GM19240 (cell line): ENCODE measurements around the gene CYBC1.

Experiments used
- DNase-seq: peaks from one replicate; pipeline ENCODE4 v3.0.0; 2011; ENCODE audit warnings: low spot score; ENCODE audit not compliant: insufficient read length

The CYBC1 gene

DNA sequence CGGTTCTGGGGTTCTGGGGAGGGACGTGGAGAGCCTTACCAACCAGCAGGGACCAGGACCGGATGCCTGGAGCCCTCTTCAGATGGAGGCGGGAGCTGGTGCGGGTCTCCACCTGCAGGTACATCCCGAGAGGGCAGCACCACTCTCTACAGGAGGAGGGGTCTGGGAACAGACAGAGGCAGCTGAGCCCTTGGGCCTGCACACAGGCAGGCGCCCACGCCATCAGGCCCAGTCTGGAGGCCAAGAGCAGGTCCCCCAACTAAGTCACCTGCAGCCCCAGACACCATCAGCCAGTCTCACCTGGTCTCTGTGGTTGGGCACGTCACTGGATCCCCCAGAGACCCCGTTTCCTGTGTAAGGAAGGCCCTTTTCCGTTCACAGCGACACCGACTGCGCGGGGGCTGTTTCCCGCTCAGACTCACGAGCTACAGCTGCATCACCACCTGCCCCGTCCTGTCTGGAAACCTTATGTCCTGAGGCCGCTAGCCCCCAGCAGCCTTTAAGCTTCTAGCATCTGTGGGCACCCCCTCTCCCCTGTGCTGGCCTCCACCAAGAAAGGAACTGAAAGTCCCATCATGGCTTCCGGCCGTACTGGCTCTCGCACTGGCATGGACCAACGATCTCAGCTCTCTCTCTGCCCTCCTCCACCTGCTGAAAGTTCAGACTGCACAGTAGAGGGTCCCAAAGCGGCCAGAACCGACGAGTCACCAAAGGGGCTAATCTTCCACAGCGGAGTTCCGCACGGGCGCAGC lies 1.2 kb downstream of the CYBC1 start:
- DNase-seq, result no peak

DNA sequence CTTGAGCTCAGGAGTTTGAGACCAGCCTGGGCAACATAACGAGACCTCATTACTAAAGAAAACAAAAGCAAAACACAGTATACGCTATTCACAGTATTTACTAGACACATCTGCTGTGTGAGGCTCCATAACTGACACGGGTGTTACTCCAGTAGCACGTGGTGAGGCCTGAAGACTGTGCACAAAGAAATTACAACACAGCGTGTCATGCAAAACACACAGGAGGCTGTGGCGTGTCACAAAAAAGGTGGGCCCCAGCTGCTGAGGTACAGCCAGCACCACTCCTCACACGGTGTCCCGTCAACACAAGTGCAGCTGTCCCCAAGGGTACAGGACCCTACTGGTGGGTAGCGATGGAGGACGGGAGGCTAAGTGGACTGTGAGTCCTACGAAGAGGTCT lies 2.7 kb downstream of the CYBC1 start:
- DNase-seq, result no peak

DNA sequence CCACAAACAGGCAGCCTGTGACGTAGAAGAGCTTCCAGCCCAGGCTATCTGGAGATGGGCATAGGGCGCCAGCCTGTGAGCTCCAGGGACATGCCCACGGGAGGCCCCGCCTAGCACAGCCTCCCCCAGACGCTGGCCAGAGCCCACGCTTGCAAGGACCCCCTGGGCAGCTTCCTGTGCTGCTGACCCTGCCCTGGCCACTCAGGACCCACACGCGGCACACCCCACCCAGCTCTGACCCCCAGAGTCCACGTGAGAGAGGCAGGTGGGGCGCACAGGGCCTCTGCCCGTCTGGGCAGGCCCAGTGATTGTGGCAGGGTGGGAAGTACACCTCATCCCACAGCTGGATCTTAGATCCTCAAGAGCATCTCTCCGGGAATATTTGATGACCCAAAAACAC lies 3.9 kb downstream of the CYBC1 start:
- no peak for DNase-seq

DNA sequence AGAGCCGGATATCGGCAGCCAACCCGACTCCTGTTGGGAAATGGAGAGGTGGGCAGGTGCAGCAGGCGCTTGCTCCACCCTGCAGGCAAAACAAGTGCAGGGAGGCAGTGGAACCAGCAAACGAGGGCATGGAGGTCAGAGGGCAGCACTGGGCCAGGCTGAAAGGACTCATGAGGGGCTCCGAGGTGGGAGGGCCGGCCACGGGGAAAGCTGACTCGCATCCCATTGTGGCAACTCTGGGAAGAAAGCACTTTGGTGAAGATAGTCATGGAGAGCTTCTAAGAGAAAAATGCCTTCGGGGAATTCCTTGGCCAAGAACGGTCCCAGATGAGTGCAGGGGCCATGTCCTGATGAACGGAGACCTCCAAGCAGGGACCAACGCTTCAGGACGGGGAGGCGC lies 4.4 kb downstream of the CYBC1 start:
- no peak for DNase-seq

DNA sequence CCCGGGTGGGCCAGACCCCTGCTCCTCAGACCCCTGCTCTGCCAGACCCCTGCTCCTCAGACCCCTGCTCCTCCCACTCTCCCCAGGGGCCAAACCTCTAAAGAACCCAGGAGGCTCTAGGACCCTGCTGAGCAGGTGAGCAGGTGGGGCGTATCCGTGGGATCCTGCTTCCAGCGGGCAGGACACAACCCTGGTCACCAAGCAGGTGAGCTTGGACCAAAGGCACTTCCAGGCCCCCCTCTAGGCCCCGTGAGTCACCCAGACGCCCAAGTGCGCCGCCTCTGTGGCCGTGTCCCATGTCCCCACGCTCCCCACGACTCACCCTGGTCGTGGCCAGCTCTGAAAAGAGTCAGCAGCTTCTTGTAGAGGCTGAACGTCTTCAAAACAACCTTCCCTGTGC lies 5.0 kb downstream of the CYBC1 start:
- DNase-seq, result no peak

DNA sequence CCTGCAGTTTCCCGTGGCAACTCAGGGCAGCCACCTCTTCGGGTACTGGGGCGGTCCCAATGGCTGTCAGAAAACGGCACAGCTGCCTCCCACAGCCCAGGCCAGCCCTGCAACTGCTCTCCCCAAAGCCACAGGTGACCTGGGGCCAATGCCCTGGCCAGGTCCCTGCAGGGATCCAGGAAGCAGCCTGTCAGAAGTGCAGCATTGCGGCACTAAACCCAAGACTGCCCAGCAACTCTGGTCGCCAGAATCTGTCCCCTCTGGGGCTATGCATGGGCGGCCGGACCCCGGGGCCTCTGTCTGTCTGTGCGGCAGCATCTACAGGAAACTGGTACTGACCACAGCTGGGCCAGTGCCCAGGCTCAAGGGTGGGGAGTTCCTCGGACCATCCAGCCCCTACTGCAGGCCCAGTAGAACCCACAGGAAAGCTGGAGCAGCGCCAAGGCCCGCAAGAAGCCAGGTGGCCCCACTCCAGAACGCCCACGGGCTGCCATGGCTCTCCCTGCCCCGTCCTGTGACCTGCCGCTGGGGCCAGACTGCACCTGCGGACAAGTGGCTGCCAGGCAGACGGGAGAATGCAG lies 5.5 kb downstream of the CYBC1 start:
- DNase-seq, result no peak

DNA sequence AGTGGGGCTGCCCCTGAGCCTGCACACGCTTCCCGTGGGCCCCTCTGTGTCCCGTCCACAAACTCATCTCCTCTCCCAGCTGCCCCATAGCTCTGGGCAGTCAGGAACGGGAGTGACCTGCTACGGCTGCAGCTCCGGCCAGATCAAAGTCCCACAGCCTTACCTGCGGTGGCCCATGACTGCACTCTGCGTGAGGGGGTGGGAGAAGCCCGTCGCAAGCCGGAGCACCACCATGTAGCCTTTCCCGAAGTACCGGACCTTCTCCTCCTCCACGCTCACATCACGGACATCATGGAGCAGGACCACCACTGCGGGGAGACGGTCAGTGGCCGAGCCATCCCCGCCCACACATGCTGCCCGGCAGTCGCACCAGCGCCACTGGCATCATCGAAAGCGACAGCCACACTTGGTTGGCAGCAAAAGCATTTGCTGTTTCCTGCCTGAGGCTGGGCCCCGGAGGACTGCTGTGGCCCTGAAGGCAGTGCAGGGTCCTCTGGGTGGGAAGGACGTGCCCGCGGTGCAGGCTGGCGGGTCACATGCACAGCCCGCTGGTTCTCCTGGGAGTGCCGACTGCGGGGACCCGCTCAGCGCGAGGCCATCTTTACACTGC lies 6.2 kb downstream of the CYBC1 start:
- DNase-seq, result no peak

DNA sequence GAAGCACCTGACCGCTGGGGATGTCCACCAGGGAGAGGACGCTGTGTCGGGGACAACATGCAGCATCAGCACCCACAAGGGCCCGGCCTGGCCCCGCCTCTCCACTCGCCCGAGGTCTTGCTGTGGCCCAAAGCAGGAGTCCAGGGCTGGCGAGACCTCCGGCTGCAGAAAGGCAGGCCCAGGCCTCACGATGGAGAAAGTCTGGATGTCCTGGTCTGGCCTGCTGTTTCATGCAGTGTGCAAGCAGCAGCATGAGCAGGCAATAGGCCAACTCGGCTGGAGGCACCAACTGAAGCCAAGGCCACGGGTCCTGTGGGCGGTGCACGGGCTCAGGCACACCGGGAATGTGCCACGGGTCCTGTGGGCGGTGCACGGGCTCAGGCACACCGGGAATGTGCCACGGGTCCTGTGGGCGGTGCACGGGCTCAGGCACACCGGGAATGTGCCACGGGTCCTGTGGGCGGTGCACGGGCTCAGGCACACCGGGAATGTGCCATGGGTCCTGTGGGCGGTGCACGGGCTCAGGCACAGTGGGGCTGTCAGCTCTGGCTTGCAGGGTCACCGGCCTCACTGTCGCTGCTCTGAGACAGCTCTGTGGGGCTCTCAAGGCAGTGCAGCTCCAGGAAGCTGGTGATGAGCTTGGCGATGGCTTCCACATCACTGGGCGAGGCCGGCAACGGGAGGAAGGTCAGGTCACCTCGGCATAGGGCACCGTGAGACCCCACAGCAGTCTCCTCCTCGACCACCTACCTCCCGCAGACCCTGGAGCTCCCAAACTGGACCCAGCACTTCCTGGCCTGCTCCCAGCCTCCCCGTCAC lies 6.9 kb downstream of the CYBC1 start:
- no peak for DNase-seq

DNA sequence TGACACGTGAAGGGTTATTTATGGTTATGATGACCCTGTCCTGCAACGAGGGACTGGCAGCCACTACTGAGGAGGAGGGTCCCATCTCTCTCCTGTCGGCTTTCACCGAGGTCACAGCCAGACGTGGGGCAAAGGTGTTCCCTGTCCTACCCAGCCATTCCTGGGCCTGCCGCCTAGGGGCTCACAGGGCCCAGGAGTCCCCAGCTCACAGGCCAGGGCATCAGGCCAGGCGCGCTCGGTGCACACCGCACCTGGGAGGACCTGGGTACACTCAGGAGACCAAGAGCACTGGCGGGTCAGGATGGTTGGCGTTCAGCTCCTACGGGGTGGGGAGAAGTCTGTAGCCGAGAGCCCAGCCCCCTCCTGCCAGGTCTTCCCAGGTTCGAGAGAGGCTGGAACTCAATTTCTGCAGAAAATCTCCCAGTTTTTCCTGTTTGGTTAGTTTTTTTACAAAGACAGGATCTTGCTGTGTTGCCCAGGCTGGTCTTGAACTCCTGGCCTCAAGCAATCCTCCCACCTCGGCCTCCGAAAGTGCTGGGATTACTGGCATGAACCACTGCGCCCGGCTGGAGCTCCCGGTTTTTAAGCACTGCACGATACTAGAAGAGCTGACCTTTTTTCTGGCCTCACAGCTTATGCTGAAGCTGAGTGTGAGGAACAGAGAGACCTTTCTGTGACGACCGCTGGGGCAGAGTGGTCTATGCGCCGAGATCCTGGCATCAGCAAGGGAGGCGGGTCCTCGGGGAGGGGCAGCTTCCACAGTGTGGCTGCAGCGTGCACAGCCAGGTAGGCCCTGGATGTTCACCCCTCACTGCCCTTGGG lies 7.7 kb downstream of the CYBC1 start:
- no peak for DNase-seq

DNA sequence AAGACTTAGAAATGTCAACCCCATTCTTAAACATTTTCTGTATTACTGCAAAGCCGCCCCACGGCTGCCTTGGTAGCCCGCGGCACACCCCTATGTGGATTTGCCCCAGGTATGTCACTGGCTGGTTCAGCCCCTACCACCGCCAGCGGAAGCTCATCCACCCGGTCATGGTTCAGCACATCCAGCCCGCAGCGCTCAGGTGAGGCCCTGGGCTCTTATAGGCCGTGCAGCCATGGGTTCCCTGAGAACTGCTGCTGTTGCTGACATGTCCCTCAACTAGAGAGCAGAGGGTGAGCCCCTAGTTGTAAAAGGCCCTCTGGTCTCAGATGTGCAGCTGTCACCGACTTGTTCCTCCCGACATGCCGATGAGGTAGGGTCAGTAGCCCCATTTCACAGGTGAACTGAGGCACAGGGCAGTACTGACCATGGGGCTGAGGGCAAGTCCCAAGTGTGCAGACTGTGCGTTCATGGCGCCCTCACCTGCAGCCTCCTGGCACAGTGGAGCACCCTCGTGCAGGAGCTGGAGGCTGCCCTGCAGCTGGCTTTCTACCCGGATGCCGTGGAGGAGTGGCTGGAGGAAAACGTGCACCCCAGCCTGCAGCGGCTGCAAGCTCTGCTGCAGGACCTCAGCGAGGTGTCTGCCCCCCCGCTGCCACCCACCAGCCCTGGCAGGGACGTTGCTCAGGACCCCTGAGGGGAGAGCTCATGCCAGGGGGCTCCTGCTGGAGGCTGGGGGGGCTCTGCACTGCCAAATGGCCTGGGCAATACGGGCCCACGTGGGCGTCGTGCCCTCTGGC lies 8.7 kb downstream of the CYBC1 start:
- DNase-seq, result no peak

DNA sequence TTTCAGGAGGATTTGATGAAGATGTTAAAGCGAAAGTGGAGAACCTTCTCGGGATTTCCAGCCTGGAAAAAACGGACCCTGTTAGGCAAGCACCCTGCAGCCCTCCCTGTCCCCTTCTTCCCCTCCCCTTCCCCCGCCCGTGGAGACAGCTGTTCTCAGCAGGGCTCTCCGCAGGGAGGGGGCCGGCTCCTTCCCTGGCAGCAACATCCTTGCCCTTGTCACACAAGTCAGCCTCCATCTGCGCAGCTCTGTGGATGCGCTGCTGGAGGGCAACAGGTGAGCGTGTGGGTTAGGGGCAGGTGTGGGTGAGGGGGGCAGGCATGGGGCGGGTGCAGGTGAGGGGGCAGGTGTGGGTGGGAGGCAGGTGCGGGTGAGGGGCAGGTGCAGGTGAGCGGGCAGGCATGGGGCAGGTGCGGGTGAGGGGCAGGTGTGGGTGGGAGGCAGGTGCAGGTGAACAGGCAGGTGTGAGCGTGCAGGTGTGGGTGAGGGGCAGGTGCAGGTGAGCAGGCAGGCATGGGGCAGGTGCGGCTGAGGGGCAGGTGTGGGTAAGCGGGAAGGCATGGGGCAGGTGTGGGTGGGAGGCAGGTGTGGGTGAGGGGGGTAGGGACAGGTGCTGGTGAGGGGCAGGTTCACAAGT lies 9.4 kb downstream of the CYBC1 start:
- no peak for DNase-seq

DNA sequence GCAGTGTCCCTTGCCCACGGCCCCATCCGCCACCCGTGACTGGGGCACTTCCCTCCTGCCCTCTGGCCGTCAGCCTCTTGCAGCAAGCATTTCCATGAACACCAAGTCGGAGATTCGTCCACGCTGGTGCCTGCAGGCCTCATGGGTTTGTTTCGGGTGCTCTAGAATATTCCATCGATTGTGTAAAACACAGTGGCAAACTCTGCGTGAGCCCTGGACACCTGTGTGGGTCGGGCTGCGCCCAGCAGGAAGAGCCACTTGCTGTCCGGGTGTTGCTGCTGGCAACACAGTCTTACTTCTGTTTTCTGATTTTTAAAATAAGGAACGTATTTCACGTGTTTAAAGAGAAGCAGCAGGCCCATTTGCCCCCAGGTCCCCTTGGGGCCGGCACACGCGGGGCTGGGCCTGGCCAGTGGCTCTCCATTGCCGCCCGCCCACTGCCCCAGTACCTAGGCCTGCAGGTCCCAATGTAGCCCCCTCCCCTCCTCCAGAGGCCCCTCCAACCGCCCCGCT lies 10.0 kb downstream of the CYBC1 start:
- DNase-seq, result no peak

DNA sequence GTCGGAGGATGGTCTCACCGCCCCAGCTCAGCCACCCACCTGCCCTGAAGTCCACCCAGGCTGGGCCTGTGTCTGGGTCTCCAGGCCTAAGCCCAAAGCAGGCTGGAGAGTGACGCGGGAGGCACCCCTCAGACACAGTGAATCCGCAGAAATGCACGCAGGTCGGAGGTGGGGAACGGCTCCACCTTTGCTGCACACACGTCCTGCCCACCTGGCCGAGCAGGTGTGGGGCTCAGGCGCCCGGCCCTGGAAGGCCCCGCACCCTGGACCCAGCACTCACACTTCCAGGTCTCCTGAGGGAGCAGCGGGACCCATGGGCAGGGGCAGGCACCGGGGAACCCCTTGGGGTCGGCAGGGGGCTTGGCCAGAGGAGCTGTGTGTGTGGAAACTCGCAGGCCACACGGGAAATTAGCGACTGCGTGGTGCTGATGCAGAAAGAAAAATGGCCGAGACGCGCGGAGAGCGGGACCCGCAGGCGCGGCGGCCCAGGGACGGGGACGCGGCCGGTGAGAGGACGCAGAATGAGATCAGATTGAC lies 10.7 kb downstream of the CYBC1 start:
- DNase-seq, result no peak

DNA sequence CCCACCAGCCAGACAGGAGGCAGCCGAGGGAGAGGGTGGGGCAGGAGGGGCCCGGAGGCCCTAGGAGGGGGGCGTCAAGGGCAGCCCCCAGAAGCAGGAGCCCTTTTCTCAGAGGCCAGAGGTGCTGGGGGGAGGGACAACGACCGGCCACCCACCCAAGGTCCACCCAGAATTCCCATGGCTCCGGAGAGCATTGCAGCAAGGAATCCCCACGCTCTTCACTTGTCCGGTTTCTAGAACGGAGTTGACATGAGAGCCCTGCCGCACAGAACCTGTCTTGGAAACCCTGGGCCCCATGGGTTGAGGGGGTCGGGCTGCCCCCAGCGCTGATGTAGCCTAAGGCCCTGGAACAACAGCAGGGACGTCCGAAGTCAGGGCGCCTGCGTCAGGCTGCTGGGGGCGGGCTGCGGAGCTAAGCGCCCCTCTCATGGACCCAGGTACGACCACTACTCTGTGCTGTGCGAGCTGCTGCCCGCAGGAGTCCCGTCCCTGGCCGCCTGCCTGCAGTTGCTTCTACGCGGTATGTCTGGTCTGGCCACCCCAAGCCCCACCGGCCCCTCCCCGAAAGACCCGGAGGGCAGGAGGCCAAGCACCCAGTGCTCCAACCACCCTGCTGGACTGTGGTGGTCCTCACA lies 11.2 kb downstream of the CYBC1 start:
- no peak for DNase-seq

DNA sequence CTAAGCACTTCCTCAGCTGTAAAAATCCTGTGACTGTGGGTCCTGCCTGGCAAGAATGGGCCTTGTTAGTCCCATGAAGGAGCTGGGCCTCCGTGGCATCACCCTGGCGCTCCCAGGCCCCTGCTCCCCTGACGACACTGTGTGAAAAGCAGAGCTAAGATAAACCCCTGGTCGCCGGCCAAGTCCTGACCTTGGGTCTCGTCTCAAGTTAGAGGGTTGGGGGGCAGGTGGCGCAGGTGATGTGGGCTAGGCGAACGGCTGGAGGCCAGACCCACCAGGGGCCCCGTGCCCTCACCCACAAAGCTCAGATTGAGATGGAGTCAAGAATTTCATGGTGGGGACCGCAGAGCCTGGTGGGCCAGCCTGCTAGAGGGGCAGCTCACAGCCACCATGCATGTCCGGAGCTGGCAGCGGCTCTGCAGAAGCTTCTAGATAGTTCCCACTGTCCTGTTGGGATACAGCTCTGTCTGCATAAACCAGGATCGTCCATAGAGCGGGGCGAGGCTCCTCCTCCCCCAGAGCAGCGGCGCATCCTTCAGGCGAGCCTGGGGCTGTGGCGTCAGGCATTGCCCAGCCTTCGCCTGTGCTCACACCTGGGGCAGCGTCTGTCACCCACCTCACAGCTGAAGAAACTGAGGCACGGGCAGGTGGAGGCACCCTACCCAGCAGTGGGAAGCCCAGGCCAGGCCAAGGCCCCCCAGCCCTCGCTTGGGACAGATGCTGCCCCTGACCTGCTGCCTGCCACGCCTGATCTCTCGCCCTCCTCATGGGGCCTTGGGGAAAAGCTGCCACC lies 12.0 kb downstream of the CYBC1 start:
- DNase-seq, result no peak

DNA sequence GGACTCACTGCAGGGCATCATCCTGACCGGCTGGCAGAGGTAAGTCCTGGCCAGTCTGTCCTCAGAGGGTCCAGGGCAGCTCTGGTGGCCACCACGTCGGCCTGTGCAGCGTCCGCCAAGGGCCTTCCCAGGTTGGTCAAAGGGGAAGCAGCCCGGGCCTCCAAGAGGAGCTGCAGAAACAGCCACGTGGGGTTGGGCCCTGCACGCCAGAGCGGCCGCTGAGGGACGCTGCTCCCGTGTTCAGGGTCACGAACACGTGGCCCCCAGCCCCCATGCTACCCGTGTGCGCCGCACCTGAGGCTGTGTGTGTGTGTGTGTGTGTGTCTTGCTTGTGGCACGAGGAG lies 13.3 kb downstream of the CYBC1 start:
- no peak for DNase-seq

DNA sequence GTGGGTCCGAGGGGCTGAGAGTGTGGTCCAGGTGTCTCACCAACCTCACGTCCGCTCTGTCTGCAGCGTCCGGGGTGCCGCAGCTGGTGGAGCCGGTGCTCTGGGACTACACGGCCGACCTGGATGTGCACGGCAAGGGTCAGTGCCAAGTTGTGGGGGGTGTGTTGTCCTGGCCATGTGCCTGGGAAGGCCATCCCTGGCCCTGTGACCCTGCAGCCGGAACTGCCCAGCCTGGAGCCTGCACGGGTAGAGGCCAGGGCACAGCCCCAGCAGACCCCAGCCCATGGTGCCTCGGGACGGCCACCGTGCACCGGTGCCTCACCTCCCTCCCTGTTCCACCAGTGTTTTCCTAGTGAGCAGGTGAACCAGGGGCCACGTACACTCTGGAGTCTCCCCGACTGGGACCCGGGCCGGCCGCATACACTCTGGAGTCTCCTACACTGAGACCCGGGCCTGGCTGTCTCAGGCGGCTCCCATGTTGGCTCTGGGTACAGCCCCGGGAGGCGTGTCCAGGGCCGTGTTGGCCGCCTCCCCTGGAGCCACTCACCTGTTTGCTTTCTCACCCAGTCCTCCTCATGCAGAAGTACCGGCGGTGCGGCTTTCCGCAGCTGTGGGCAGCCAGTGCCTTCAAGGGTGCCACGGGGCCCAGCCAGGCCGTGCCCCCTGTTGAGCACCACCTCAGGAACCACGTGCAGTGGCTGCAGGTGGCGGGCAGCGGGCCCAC lies 13.8 kb downstream of the CYBC1 start:
- DNase-seq, result no peak
